Left lung (tissue), 10 donors: ENCODE data around the gene DSCAM. TPM values are rescaled to one million over a fixed set of nuclear protein-coding genes. Genes with fewer than 3 reads are reported as not detected.

Experiments
- ATAC-seq: fragments of 200-7000 bp; cut with Tn5 transposase; one replicate; pipeline ENCODE4 v1.9.1; 2020; ENCODE audit warnings: moderate library complexity
- DNase-seq, 4 donors: peaks; one replicate each; pipeline ENCODE4 v3.0.0-alpha.2; 2013 to 2020
- H3K27ac ChIP-seq, 2 donors: fragments of 200-600 bp; sonication (generic) in 1 of 2; one replicate each; pipeline versions ENCODE4 v1.5.0 to v1.8.0; 2020 to 2021
- H3K27me3 ChIP-seq, 2 donors: fragments of 200-600 bp; sonication (generic) in 1 of 2; one replicate each; pipeline versions ENCODE4 v1.5.0 to v1.8.0; 2020 to 2021
- H3K36me3 ChIP-seq, 2 donors: fragments of 200-600 bp; sonication (generic) in 1 of 2; one replicate each; pipeline versions ENCODE4 v1.5.0 to v1.8.0; 2020 to 2021
- H3K4me1 ChIP-seq, 2 donors: fragments of 200-600 bp; one replicate each; pipeline ENCODE4 v1.8.0; 2021
- H3K4me3 ChIP-seq, 2 donors: fragments of 200-600 bp; sonication (generic) in 1 of 2; one replicate each; pipeline versions ENCODE4 v1.5.0 to v1.8.0; 2020 to 2021; ENCODE audit warnings: mild to moderate bottlenecking in 1 of 2
- H3K9me3 ChIP-seq, 2 donors: fragments of 200-600 bp; sonication (generic) in 1 of 2; one replicate each; pipeline versions ENCODE4 v1.5.0 to v1.8.0; 2020 to 2021
- CTCF ChIP-seq, 2 donors: fragments of 200-600 bp; sonication (generic) in 1 of 2; IDR thresholded peaks; one replicate each; pipeline versions ENCODE4 v1.5.0 to v1.8.0; 2021; ENCODE audit warnings: antibody characterized with exemption in 2 of 2
- intact Hi-C, 2 donors: fragments of 100-400 bp; cut with DNase I; formaldehyde crosslinking; loops; one replicate each; pipeline versions ENCODE4 v1.11.2 to v1.14.2; 2022
- polyA plus RNA-seq, 6 donors: library from polyadenylated mRNA; unstranded; fragments of 120-200 nt; gene quantifications; one replicate each; pipeline ENCODE4 v1.2.1, GENCODE V29; 2013; ENCODE audit not compliant: insufficient read length in 6 of 6
- total RNA-seq, 2 donors: library from RNA; stranded (reverse); fragmentation: NEBNext Ultra II Directional; extraction: Animal tissue kit (Norgen Biotek cat#: 25700); gene quantifications; one replicate each; pipeline ENCODE4 v1.2.1, GENCODE V29; 2021
- donor health status: DM: no; HTN: yes; CAD: no.
- donor health status: DM: no; HTN: no; CAD: no.

DSCAM gene
- total and polyA plus RNA-seq, 8 donors = 0.03 to 0.24 (median 0.07) TPM; not detected in 1

GRCh38 chr21:40074198-40074597 is 772.8 kb downstream of the DSCAM start:
- TF ChIP-seq CTCF (IDR thresholded peaks at IDR 0.05) = no peak
- Histone ChIP-seq H3K9me3 (no peaks in the 10 kb centered on the region), H3K27ac (no peak overlapping the region), H3K27me3 (no peaks in the 10 kb centered on the region), H3K36me3 (no peaks in the 10 kb centered on the region), H3K4me3 (no peak overlapping the region), H3K4me1 (no peaks in the 10 kb centered on the region)
- intact Hi-C loops = no loop called here
- no peak for ATAC-seq
- no peak for DNase-seq

DNA sequence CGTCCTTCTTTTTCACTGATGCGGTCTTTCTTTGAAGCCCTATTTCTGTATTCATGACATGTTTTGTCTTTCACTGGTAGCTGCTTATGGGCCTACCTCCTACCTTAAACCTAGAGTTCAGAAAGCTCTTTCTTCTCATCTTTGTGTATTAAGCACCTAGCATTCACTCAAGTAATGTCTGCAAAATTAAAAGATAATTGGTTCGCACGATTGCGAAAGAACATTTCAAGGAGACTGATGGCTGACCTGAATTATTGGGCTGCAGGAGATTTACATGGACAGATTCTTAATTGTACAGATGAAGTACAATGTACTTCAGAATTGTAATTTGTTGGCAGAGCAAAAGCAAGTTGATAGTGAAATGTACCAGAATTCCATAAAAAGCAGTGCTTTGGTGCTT is 773.3 kb downstream of the DSCAM start:
- Histone ChIP-seq H3K36me3 (no peaks in the 10 kb centered on the region), H3K27ac (no peak overlapping the region), H3K9me3 (no peaks in the 10 kb centered on the region), H3K4me3 (no peak overlapping the region), H3K4me1 (no peaks in the 10 kb centered on the region), H3K27me3 (no peaks in the 10 kb centered on the region)
- DNase-seq (no peak), ATAC-seq (no peak)
- TF ChIP-seq CTCF (IDR thresholded peaks at IDR 0.05) = no peak
- intact Hi-C loops = no loop called here

DNA sequence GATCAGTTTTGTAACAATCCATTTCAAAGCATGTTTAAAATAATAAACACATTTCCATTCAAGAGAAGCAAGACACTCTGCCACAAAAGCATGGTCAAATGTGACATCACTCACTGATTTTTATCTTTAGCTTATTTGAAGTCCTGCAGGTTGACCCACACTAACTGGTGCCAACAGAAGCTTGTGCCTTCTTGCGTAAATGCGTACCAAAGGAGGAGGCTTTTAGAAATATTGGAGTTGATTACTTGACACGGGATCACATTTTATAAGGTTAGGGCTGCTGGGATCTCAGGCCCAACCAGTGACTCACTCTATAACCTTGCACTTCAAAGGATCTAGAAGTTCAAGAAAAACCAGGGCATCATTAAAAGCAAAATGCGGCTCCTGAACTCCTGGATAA is 776.1 kb downstream of the DSCAM start:
- no peaks in the 10 kb centered on the region for H3K9me3 ChIP-seq
- peaks cover 0 to 2% of the 10 kb centered on the region in 2 donors for H3K27me3 ChIP-seq
- no peaks in the 10 kb centered on the region for H3K4me1 ChIP-seq
- ATAC-seq = no peak
- H3K36me3 ChIP-seq = no peaks in the 10 kb centered on the region
- H3K27ac ChIP-seq = no peak overlapping the region
- no peak overlapping the region for H3K4me3 ChIP-seq
- no peak for TF ChIP-seq CTCF (IDR thresholded peaks at IDR 0.05)
- intact Hi-C loops = no loop called here
- no peak for DNase-seq

DNA sequence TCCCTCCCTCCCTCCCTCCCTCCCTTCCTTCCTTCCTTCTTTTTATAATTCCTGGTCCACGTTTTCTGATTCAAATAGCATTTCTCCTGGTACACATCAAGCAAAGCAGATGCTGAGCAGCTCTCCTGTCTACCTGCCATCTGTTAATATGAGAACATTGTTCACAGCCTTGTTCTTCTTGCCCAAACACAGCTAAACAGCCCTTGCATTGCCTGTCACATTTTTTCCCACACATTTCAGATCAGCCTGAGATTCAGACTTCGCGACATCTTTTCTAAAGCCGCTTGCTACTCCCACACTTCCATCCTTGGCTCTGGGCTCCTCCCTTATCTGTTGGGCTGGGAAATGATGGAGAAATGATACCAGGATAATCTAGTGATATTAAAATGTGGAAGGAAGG is 779.2 kb downstream of the DSCAM start:
- Histone ChIP-seq H3K27me3 (peaks cover 0 to 5% of the 10 kb centered on the region in 2 donors), H3K9me3 (no peaks in the 10 kb centered on the region), H3K4me1 (no peaks in the 10 kb centered on the region), H3K4me3 (no peak overlapping the region), H3K27ac (no peak overlapping the region), H3K36me3 (no peaks in the 10 kb centered on the region)
- intact Hi-C loops = no loop called here
- ATAC-seq = no peak
- no peak for DNase-seq
- no peak for TF ChIP-seq CTCF (IDR thresholded peaks at IDR 0.05)

DNA sequence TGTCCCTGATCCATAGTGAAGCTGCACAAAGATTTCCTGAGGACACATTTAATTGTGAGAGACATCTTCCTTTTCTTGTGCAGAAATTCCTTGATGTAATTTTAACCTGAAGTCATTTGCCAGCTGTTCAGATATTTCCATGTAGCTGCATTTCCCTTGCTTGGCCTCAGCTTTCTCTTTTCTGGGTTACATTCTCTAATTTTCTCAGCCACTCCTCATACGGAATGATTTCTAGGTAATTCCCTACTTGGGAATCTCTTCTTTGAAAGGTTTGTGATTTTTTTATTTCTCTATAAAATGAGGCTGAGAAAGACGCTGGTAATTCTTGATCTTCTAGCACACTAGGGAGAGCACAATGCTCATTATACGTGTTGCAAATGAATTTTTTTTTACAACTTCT is 780.7 kb downstream of the DSCAM start:
- intact Hi-C loops = no loop called here
- TF ChIP-seq CTCF (IDR thresholded peaks at IDR 0.05) = no peak
- Histone ChIP-seq H3K36me3 (no peaks in the 10 kb centered on the region), H3K27ac (no peak overlapping the region), H3K4me3 (no peak overlapping the region), H3K27me3 (peaks cover 0 to 5% of the 10 kb centered on the region in 2 donors), H3K9me3 (no peaks in the 10 kb centered on the region), H3K4me1 (no peaks in the 10 kb centered on the region)
- no peak for ATAC-seq
- DNase-seq = no peak
